Smooth muscle cell of the umbilical artery (primary cell): Measurements from ENCODE around the gene ELOVL5. TPM values are rescaled to one million over a fixed set of nuclear protein-coding genes. Genes with fewer than 3 reads are reported as not detected.

Experiments
- total RNA-seq: library from RNA; depleted of rRNA; stranded (reverse); fragments of >200 nt; gene quantifications from 2 replicates; pipeline ENCODE4 v1.2.3, GENCODE V29; 2014

The ELOVL5 gene
- total RNA-seq, result 122 and 148 TPM in 2 replicates

GRCh38 chr6:53348371-53349208 lies at the start of gene ELOVL5:
ELOVL5 (minus strand) TSS chr6:53348950; CDS start chr6:53295699, 53,251 bp downstream.

Other genes with a start within 250 kb of the ELOVL5 start
- gene GCM1, start 200.1 kb downstream of the ELOVL5 start, total RNA-seq, result not detected in 2 replicates
- 17.6 and 20.5 TPM in 2 replicates for gene GCLC, start 196.2 kb upstream of the ELOVL5 start, total RNA-seq